DMS53 (cell line): ENCODE data around the gene BCL2.

Experiments
- DNase-seq: peaks from one replicate; lab custom pipeline; 2025; lab: John Stamatoyannopoulos, UW

Gene BCL2

DNA sequence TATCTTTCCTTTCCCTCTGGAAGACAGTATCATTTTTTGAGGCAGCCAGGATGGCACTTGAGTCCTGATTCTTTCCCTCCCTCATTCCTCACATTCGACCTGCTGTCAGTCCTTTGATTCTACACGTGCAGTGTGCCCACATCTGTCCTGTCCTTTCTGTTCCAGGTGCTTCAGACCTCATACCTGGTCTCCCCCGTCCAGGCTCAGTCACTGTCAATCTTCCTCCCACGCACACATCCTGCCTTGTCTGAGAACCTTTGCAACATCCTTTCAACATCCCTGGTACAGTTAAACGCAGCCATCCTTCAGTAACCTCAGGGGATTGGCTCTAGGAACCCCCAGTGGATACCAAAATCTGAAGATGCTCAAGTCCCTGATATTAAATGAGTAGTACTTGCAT lies 10.1 kb downstream of the BCL2 start:
- DNase-seq = no peak

DNA sequence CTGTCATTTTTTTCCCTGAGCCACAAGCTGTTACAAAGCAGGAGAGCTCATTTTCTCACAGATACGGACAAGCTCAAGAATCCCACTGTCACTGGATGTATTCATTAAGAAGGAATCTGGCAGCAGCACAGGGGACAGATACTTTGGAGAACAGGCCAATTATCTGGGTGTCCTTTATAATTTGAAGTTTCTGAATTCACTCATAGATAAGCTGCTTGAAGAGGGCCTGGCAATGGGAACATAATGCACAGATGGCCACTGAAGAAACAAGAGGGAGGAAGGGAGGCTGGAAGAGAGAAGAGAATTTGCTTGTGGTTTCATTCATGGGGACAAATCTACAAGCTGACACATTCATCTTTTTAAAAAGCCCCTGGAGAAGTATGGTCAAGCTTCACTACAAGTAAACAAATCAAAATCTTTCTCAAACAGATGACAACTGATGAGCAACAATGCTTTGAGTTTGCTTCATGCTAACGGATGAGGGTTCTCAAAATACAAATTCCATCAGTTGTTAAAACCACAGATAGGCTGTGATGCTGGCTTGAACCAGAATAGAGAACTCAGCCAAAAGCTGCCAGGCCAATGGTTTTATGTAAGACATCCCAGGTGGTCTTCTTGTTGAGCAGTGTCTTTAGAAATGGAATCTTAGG lies 11.9 kb downstream of the BCL2 start:
- DNase-seq = no peak

DNA sequence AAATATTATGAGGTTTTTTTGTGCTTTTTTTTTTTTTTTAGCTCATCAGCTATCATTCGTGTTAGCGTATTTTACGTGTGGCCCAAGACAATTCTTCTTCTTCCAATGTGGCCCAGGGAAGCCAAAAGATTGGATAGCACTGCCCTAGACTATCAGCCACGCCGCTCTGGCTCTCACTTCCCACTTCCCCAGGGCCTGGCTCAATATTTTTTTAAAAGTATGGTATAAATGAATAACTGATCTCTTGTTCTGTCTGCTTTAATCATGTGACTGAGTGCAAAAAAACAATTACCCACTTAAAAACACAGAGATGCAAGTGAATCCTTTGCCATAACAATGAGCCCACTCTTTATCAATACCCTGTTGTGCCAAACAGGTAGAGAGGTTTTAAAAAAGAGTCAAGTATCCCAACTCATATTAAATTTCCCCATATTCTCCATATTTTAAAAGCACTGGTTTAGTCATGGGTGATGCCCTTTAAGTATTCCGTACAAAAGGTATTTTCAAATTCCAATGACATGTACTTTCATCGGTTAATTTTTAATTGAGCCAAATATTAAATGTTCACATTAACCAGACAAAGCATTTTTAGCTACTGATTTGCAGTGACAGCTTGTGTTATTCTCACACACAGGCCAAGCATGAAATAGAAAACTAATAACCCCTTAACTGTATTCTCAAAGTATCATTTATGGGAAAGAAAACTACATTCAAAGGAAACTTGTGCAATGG lies 12.6 kb downstream of the BCL2 start:
- DNase-seq = no peak

- no peak for DNase-seq
Observed at GRCh38 chr18:63306249-63306648, 13.3 kb downstream of the BCL2 start.

DNA sequence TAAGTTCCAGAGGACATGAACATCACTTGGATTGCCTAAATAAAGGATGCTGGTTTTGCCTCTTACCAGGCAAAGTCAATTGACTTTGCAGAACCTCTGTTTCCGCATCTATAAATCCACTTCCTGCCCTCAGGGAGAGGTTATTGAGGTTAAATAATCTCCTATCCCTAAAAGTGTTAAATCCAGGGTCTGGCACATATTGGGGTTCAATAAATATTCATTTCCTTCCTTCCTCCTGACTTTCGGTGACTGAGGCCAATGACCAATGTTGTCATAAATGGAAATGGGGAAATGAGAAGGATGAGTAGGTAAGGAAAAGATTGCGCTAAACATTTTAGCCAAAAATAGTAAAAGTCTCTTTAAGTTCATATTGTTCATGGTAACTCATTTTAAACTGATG lies 16.0 kb downstream of the BCL2 start:
- no peak for DNase-seq

GRCh38 chr18:63302636-63303405 lies 16.7 kb downstream of the BCL2 start:
- no peak for DNase-seq

DNA sequence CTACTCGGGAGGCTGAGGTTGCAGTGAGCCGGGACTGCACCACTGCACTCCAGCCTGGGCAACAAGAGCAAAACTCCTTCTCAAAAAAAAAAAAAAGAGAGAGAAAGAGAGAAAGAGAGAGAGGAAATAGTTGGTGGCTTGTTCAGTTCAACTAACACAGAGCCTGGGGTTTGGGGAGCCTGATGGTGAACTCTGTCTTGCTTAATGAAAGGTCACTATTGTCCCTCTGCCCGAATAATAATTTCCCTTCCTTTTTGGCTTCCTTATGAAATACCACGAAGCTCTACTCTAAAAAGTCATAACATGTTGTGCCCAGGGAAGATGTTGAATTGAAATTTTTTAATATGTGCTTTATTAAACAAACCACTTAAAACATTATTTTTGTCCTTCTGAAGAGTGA lies 17.3 kb downstream of the BCL2 start:
- no peak for DNase-seq

DNA sequence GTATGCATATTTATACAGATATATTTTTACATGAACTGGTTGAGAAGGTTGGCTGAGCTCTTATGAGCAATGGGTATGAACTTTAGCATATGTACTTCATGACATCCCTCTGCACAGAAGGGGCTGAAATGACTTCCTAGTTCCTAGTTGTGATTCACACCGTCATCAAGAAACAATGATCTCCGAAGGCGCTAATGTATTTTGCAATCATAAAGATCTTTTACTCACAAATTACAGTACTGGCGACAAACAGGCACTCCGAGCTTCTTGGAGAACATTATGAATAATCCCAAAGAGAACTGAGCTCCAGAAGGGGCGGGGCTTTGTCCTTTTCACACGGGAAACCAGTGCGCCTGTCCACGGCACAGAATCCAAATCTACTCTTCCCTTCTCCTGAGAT lies 18.1 kb downstream of the BCL2 start:
- no peak for DNase-seq

DNA sequence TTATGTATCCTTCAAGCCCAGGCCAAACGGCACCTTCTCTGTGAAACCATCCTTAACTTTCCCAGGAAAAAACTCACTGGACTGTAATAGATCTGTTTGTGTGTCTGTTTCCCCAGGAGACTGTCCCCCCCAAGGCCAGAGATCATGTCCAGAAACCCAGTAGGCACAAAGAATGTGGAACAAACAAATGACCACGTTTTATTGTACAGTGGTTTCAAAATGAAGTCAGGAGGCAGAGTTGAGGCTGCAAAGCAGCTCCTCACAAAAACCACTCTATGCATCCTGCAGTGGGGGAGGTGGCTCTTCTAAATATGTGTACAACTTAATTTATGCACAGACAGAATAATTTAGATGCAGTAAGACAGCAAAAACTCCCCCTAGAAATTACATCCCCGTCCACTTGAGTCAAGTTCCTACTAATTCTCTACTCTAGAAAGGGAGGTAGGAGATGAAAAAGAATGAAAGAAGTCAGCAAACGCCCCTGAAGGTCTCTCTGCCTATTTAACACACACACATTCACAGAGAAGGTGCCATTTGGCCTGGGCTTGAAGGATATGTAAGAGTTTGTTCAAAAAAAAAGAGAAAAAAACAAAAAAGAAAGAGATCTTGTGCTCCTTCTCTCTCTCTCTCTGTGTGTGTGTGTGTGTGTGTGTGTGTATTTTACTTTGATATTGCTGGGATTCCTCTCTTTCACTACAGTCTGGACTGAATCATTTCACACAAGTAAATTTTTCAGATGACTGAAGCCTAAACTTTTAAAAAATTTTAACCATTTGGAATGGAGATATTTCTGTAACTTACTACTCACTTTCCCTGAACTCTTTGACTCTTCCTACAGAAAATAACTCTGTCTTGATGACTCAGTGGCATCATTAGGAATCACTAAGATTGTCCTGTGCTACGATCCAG lies 19.5 kb downstream of the BCL2 start:
- DNase-seq = no peak

GRCh38 chr18:63298400-63299365 lies 20.9 kb downstream of the BCL2 start:
- DNase-seq = no peak

- DNase-seq = no peak
Observed at GRCh38 chr18:63297687-63298399, 21.7 kb downstream of the BCL2 start.

DNA sequence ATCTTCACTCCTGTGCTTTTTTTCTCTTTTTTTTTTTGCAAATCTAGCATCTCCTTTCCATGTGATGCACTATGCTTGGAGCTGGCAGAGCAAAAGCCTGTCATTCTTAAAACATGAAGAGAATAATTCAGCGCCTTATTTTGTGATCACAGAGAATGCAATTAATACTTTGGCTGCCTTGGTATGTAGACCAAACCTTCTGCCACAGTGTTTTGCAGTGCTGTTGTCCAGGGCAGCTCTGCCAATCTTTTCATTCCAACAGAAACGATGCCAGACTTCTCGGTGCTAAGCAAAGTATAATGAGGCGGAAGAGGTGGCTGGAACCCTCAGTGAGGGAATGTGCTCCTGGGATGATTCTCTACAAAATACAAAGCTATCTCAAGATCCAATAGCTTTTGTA lies 25.6 kb downstream of the BCL2 start:
- no peak for DNase-seq

- no peak for DNase-seq
Observed at GRCh38 chr18:63292831-63293683, 26.5 kb downstream of the BCL2 start.

GRCh38 chr18:63291278-63291677 lies 28.3 kb downstream of the BCL2 start:
- DNase-seq = no peak

- DNase-seq = no peak
Observed at GRCh38 chr18:63290821-63291200, 28.8 kb downstream of the BCL2 start.

- DNase-seq = no peak
Observed at GRCh38 chr18:63290166-63290820, 29.3 kb downstream of the BCL2 start.

- DNase-seq = no peak
Observed at GRCh38 chr18:63288311-63288710, 31.3 kb downstream of the BCL2 start.

DNA sequence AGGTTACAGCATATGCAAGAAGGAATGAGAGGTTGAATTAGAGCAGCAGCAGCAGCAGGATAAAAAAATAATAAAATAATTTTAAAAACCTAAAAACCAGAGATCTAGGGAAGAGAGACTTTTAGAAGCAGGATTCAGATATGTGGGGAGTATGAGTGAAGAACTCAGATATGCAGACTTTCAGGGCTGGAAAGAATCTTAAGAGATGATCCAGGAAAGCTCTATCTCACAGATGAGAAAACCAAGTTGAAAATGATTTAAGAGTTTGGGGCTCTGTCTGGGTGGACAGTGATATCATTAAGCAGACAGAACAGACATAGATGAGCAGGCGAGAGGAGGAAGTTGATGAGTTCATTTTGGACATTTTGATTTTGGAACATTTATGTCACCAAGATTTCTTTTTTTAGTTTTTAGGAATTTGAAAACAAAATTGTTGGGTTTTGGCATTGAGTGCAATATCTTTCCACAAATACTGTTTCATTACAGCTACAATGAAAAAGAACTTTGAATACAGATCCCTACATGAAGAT lies 31.8 kb downstream of the BCL2 start:
- DNase-seq = no peak

DNA sequence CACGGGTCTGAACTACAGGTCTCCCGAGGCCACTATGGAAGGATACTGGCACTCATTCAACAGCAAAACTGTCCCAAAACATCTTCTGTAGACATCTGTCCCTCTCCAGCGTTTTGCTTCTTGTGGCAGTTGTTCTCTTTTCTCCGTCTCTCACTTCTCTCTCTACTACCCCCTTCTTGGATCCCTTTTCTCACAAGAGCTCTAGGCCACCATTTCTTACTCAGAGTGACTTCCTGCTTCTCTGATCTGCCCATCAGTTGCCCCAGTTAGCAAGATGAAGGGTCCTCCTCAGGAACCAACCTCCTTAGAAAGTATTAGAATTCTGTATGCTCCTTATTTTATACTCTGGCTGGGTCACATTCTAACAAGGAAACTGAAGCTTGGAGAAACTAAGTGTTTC lies 32.6 kb downstream of the BCL2 start:
- DNase-seq = no peak
